SU-DHL-6 (cell line): ENCODE data around the gene PGC.

Experiments used
- CTCF ChIP-seq: fragments of 200-600 bp; sonication (generic); IDR thresholded peaks from one replicate; pipeline ENCODE4 v1.5.1; 2017; ENCODE audit warnings: antibody characterized with exemption, mild to moderate bottlenecking, low read length, moderate library complexity; ENCODE audit not compliant: insufficient read depth, poor library complexity, severe bottlenecking
- EZH2phosphoT487 ChIP-seq: fragments of 200-600 bp; sonication (generic), shearing (Covaris generic); conservative IDR thresholded peaks from 2 replicates; pipeline ENCODE4 v1.6.1; 2018; ENCODE audit warnings: mild to moderate bottlenecking, antibody characterized with exemption, low read length, moderate library complexity, mixed read lengths

- TF ChIP-seq CTCF, result no peak
- TF ChIP-seq EZH2phosphoT487, result no peak
These were observed 57.8 kb downstream of the PGC start for GRCh38 chr6:41689171-41690008.
